NCI-H748 treated with DMSO at 0.1 percent for 48 hours (cell line): ENCODE data around the gene DCAF8.
A peak's percentile ranks its signal among the peaks of the same experiment; 100 is the strongest.

Experiments
- DNase-seq: peaks from one replicate; lab custom pipeline; 2025; lab: John Stamatoyannopoulos, UW

Gene DCAF8

DNA sequence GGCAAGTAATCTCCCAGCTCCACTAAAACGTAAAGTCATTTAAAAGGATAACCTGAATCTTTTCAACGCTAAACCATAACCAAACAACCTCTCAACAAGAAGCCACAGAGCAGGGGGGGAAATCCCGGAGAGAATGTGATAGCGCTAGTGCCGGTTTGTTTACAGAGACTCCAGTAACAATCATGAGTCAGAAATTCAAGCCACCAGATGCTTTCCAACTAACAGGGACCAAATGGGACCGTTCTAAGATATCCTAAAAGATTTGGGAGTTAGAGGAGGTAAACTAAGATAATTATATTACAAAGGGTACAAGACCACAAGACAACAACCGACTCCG lies 825 bp downstream of the DCAF8 start:
- DNase-seq, result peak; percentile 54

- no peak for DNase-seq
These were observed 1.7 kb downstream of the DCAF8 start for GRCh38 chr1:160260406-160261382.

DNA sequence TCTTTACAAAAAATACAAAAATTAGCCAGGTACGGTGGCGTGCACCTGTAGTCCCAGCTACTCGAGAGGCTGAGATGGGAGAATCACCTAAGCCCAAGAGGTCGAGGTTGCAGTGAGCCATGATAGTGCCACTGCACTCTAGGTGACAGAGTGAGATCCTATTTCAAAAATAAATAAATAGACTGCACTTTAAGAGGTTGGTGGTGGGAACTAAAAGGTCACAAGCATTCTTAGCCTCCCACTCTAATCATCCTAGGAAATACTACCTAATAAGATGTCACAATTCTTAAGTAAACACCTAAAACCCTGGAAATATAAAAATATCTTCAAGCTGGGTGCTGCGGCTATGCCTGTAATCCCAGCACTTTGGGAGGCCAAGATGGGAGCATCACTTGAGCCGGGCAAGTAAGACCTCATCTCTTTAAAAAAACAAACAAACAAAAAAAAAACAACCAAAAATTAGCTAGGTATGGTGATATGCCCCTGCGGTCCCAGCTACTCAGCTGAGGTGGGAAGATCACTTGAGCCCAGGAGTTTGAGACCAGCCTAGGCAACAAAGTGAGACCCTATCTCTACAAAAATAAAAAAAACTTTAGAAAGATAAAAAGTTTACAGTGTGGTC lies 4.1 kb downstream of the DCAF8 start:
- no peak for DNase-seq

- no peak for DNase-seq
These were observed 4.8 kb downstream of the DCAF8 start for GRCh38 chr1:160257411-160258015.

- no peak for DNase-seq
These were observed 5.8 kb downstream of the DCAF8 start for GRCh38 chr1:160256396-160257046.

DNA sequence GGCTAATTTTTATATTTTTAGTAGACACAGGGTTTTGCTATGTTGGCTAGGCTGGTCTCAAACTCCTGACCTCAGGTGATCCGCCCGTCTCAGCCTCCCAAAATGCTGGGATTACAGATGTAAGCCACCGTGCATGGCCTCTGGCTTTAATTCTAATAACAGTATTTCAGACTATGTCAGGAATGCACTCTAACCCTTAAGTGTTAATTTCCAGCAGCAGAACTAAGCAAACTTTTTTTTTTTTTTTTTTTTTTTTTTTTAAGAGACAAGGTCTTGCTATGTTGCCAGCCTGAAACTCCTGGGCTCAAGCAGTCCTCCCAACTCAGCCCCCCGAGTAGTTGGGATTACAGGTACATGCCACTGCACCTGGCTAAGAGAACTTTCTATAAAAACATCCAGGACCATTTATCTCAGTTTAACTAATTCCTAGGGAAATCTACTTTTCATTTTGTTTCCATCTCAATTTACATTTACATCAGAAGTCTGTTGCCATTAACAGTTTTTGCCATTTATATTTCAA lies 6.5 kb downstream of the DCAF8 start:
- DNase-seq, result no peak

DNA sequence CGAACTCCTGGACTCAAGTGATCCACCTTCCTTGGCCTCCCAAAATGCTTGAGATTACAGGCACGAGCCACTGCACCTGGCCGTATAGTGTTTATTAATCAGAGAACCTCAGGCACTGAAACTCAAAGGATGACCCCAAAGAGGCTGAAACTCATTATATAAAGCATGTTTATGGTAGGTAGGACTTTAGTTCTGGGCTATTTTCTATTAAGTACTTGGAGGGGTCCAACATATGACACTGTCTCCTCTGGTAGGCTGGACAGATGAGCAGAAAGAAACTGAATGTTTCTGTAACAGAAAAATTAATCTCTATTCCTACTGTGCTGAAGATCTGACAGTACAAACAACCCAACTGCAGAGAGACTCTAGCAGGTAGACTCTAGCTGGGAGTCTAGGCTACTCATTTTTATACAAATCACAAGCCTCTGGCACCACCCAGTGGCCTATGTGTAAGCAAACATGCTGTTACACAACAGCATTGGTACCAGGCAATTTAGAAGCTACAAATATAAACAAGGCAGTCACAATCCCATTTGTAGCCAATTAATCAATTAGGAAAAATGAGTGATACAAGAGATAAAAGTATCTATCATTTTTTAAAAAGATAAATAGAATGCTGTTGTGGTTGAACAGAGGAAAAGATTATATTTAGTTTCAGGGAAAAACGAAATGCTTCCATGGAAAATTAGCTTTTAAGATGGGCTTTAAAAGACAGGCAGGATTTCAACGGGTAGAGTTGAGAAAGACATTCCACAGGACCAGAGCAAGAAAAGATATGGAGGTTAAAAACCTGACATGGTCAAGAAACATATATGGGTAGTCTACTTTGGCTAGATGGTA lies 10.4 kb downstream of the DCAF8 start:
- DNase-seq, result peak; percentile 17

- DNase-seq, result no peak
These were observed 11.3 kb downstream of the DCAF8 start for GRCh38 chr1:160251011-160251410.

DNA sequence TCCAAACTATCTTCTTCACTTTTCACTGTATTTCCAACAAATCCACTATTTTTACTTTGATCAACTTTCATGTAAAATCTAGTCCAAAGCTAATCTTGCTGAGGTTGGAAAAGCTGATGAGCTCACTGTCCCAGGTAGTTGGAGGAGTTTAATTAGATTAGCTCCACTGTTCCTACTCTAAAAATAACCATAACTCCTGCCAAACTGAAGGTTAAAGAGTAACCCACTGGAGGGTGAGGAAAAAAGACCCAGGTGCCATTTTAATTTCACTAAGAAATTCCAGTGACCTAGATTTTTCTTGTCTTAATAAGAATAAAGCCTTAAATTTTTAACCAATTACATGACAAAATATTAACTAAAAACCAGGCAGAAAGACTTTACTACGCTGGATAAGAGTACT lies 15.3 kb downstream of the DCAF8 start:
- no peak for DNase-seq

- no peak for DNase-seq
These were observed 16.9 kb downstream of the DCAF8 start for GRCh38 chr1:160245434-160245833.

DNA sequence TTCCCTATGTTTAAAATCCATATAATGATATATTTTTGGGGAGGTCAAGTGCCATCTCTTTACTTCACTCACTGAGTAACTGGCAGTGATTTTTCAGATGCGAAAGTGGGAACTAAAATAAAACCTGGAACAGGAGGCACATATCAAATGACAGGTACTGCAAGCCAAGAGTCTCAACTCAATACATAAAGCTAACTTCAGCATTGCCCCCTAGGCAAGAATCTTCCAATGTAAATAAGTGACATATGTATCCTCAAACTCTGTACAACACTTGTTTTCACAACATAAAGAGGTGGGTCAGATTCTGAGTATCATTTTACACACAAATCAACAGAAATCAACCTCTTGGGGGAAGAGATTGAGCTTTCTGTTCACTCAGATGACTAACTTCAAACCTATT lies 18.1 kb downstream of the DCAF8 start:
- no peak for DNase-seq

- no peak for DNase-seq
These were observed 18.6 kb downstream of the DCAF8 start for GRCh38 chr1:160243767-160244166.

DNA sequence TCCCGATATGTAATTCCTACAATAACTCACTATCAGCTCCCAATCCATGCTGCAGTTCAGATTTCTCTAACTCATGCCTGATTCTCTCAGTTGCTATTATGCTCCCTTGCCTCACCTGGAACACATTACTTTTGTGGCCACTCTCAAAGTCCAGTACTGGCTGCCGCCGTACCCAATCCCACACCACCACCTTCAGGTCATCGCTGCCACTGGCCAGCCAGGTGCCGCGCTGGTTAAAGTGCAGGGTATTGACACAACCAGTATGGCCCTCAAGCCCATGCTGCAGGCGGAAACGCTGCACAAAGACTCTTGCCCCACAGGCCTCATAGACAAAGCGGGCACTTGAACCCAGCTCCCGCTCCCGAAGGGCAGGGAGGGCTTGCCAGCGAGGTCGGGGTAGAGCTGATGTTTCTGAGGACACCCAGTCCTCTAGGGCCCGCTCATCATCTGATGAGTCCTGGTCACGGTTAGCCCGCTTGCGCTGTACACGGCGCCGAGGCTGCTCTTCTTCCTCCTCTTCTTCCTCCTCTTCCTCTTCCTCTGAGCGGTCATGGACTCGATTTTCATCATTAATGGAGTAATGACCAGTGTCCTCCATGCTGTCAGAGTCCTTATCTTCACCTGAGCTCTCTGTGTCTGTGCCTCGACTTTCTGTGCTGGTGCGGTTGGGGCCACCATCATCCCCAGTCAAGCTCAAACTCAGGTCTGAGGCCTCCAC lies 22.6 kb downstream of the DCAF8 start:
- no peak for DNase-seq

DNA sequence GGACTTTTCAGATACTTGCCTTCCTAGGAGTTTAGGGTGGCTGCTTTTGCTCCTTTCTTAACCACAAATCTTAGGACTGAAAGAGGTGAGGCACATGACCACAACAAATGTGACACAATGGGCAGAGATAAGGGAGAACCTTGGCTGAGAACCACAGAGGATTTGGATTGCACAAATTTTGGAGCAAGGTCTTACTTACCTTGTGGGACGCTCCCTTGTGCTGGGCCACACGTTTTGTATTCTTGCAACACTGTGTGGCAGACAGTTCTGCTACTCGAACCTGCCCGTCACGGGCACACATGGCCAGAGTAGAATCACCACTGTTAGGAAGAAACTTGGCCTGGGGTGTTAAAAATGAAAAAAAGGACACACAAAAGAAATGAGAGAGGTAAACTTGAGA lies 23.9 kb downstream of the DCAF8 start:
- DNase-seq, result no peak

DNA sequence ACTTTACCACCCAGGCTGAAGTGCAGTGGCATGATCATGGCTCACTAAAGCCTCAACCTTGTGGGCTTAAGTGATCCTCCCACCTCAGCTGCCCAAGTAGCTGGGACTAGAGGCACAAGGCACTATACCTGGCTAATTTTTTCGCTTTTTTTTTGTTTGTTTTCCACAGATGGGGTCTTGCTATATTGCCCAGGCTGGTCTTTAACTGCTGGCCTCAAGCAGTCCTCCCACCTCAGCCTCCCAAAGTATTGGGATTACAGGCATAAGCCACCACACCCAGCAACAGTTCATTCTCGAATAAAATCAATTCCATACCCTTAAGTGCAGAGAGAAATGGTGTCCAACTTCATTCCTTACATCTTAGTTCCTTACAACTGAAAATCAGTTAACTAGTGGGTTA lies 24.8 kb downstream of the DCAF8 start:
- no peak for DNase-seq

DNA sequence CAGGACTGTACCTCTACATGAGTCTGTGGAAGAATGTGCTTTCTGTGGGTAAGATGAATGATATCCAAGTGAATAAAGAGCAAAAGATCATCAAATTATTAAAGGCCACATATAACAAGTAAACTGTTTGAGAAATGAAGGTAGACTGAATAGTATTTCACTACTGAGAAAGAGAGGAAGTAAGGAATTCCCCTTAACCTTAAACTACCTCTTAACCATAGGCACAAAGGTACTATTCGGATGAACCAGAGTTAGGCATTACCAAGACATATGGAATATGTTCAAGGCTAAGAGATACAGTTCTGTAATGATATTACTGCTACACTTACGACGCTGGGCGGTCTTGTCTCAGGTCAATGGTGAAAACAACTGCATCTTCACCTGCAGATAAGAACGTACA lies 25.5 kb downstream of the DCAF8 start:
- DNase-seq, result no peak

GRCh38 chr1:160232911-160233310 lies 29.4 kb downstream of the DCAF8 start:
- DNase-seq, result no peak

GRCh38 chr1:160228431-160228830 lies 33.9 kb downstream of the DCAF8 start:
- no peak for DNase-seq

DNA sequence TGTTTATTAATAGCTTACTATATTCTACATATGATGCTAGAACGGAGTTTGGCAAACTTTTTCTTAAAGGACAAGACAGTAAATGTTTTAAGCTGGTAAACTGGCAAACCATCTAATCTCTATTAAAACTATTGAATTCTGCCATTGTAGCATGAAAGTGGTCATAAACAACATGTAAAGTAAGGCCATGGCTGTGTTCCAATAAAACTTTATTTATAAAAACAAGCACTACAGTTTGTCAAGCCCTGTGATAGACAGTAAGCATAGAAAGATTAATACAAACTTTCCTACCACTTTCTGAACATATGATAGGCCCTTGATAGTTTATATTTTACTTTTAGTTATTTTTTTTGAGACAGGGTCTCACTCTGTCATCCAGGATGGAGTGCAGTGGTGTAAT lies 34.8 kb downstream of the DCAF8 start:
- DNase-seq, result no peak

DNA sequence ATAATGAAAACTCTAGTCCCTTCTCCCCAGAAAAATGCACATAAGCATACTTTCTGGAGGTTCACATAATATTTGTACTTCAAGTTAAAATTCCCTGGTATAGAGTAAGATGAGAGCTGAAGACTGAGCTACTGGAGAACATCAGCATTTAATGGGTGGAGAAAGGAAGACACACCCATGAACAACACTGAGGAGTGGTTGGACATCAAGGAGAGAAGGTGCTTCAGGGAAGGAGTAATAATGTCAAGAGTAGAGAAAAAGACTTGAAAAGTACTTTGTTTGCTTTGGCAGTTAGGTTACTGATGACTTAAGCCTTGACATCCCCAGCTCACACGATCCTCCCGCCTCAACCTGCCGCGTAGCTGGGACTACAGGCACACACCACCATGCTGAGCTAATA lies 35.3 kb downstream of the DCAF8 start:
- no peak for DNase-seq

DNA sequence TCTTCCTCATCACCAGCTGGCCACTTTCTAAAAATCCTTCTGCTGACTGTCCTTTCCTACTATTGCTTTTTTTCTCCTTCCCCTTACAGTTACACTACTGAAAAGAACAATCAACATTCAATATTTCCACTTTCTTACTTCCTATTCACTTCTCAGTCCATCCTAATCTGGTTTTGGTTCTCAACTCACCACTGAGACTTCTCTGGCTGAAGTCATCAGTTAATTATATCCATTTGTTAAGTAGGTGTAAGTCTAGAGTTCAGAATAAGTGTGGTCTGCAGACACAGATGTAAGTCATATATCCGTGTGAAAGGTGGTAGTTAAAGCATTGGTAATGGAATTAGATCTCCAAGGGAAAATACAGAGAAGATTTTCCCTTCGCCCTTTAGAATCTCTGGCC lies 35.7 kb downstream of the DCAF8 start:
- DNase-seq, result no peak
